ENCODE data around the gene PPM1L. TPM values are rescaled to one million over a fixed set of nuclear protein-coding genes. Genes with fewer than 3 reads are reported as not detected.

PPM1L gene
- total and polyA plus RNA-seq, 2 of the 13 experiments (the other 11 are each of a cell fraction or from before 2014, with no cell fraction given), result 0.22 to 1.4 TPM

DNA sequence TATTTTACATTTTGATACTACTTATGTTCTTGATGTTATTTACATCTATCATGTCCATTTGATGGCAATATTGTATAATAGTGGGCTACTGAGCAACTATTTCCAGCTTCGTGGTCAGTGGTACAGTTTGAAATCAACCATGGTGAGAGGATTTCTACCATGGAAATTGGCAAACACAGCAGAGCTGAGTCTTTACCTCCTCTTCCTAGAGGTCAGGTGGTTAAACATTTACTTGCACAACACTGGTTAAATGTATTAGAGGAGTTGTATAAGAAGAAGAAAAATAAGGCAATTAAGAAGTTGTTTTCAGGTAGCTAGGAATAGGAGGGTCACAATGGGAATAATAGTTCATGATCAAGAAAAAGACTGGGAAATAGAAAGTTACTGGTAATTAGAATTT lies 7.2 kb upstream of the PPM1L start (continued):
- TF ChIP-seq, protein P1, sequence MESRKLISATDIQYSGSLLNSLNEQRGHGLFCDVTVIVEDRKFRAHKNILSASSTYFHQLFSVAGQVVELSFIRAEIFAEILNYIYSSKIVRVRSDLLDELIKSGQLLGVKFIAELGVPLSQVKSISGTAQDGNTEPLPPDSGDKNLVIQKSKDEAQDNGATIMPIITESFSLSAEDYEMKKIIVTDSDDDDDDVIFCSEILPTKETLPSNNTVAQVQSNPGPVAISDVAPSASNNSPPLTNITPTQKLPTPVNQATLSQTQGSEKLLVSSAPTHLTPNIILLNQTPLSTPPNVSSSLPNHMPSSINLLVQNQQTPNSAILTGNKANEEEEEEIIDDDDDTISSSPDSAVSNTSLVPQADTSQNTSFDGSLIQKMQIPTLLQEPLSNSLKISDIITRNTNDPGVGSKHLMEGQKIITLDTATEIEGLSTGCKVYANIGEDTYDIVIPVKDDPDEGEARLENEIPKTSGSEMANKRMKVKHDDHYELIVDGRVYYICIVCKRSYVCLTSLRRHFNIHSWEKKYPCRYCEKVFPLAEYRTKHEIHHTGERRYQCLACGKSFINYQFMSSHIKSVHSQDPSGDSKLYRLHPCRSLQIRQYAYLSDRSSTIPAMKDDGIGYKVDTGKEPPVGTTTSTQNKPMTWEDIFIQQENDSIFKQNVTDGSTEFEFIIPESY (CRISPR knock-in tag; IDR thresholded peaks at IDR 0.05), result no peak

- no peaks in the 10 kb centered on the region for H4K20me1 ChIP-seq (ENCODE audit: insufficient read depth, low read length)
- ATAC-seq (no peak), DNase-seq (ENCODE audit: low spot score) (no peak), FAIRE-seq (no peak)
- WGBS (ENCODE audit: low lambda C conversion rate), result 49% methylated on average over 2 of the region's 2 CpGs
- in situ Hi-C loops (cut with HindIII; ENCODE audit: extremely low pct_ligation_motif_present, low pct_unique_long_range_greater_than_20kb), result loop anchor here (10.0 kb wide), 1 partner anchor 471 kb away; the partner anchor contains the start of gene NMD3
- TF ChIP-seq MAFF (IDR thresholded peaks at IDR 0.05; ENCODE audit: low read depth, low read length) (peak; percentile 75), ELF4 (CRISPR knock-in tag; IDR thresholded peaks at IDR 0.05; ENCODE audit: borderline replicate concordance) (no peak), MAFK (conservative IDR thresholded peaks at IDR 0.05 in 1 of 2, IDR thresholded peaks at IDR 0.05 in 1 of 2; ENCODE audit: low read length in 2 of 2) (peak; percentile 42 to 77; a peak in 3 of 4 replicates)
- CTCF ChIA-PET (ENCODE audit: low intra/inter-chr PET ratio, low total read pairs), result no interaction called here
- BruUV-seq (replicated peaks), result no TSS peak
- no peaks in the 10 kb centered on the region for H3K36me3 ChIP-seq (replicated peaks in 1 of 2; ENCODE audit: control insufficient read depth in 1 of 2, insufficient read depth in 2 of 2, low read length in 2 of 2)
- peak overlapping the region; percentile 80; the same call in 1 of the 2 replicates for H3K4me2 ChIP-seq (ENCODE audit: low read depth, low read length)
- H3K27me3 ChIP-seq (ENCODE audit: control insufficient read depth in 1 of 2, insufficient read depth in 2 of 2, low read length in 2 of 2), result peaks cover 0 to 35% of the 10 kb centered on the region in 2 experiments
- H3K9me3 ChIP-seq (ENCODE audit: low read length), result no peaks in the 10 kb centered on the region
- peaks cover 30% of the 10 kb centered on the region for H3K4me1 ChIP-seq (ENCODE audit: insufficient read depth, low read length)
- H2AFZ ChIP-seq (ENCODE audit: low read length), result no peak overlapping the region
- no peaks in the 10 kb centered on the region for H3K79me2 ChIP-seq (ENCODE audit: insufficient read depth, low read length)
- POLR2A ChIA-PET, result interaction anchor here (1.7 kb wide), 1 partner anchor 189 kb away, joined by 5 read pairs; the partner anchor contains the start of gene KPNA4
- intact Hi-C loops (cut with micrococcal nuclease; ENCODE audit: unreplicated experiment), result no loop called here
- H3K4me3 ChIP-seq (replicated peaks in 1 of 3; ENCODE audit: insufficient read depth in 1 of 3, low read depth in 2 of 3, low read length in 3 of 3), result no peak overlapping the region
- H3K27ac ChIP-seq (ENCODE audit: extremely low read length, insufficient read depth, low read length), result no peak overlapping the region
- H3K9ac ChIP-seq (ENCODE audit: insufficient read depth, low read depth, low read length), result no peak overlapping the region
Observed at GRCh38 chr3:160753953-160754352, 2.1 kb upstream of the PPM1L start.

All from HepG2 (cell line).